ENCODE data around the gene TMEM255B. TPM values are rescaled to one million over a fixed set of nuclear protein-coding genes. Genes with fewer than 3 reads are reported as not detected.
"Not testable (repeated sequence)": the region's sequence is repeated elsewhere in the genome, so short reads cannot be mapped to it uniquely, and the experiment has no call there.

The TMEM255B gene
- total RNA-seq, 8 experiments from 2014 or later: 0.05 to 2.7 (median 0.52) TPM

- ATAC-seq (replicated peaks in 6 of 8): no peak
- no peak overlapping the region for H3K4me3 ChIP-seq
- in situ Hi-C loops (cut with MboI; ENCODE audit: low pct_unique_long_range_greater_than_20kb in 2 of 9, low sequenced_read_pairs in 9 of 9, unreplicated experiment in 9 of 9): no loop called here
- peaks cover 12% of the 10 kb centered on the region in 2 donors for H3K4me1 ChIP-seq (replicated peaks in 1 of 2)
- WGBS, 10 experiments: 0 to 100% (median 80%) methylated on average over 1 to 4 of the region's 22 CpGs; no CpG with 5 or more reads in 4 of the 10 experiments
- H3K27ac ChIP-seq: no peak overlapping the region
Observed at GRCh38 chr13:113739527-113740285, 19.3 kb upstream of the TMEM255B start.

GRCh38 chr13:113740286-113740556 is 18.8 kb upstream of the TMEM255B start:
- H3K4me1 ChIP-seq (replicated peaks in 1 of 2): peaks cover 12% of the 10 kb centered on the region in 2 donors
- no peak for ATAC-seq (replicated peaks in 6 of 8)
- 49 to 100% (median 74%) methylated on average over 2 to 8 of the region's 9 CpGs; no CpG with 5 or more reads in 2 of the 10 experiments for WGBS, 10 experiments
- H3K27ac ChIP-seq: no peak overlapping the region
- no peak overlapping the region for H3K4me3 ChIP-seq
- in situ Hi-C loops (cut with MboI; ENCODE audit: low pct_unique_long_range_greater_than_20kb in 2 of 9, low sequenced_read_pairs in 9 of 9, unreplicated experiment in 9 of 9): no loop called here

GRCh38 chr13:113740661-113741060 is 18.4 kb upstream of the TMEM255B start:
- 27 to 90% (median 82%) methylated on average over 2 to 9 of the region's 16 CpGs; no CpG with 5 or more reads in 6 of the 10 experiments for WGBS, 10 experiments
- Histone ChIP-seq H3K27ac (no peak overlapping the region), H3K4me3 (no peak overlapping the region), H3K4me1 (replicated peaks in 1 of 2) (peaks cover 12% of the 10 kb centered on the region in 2 donors)
- ATAC-seq (replicated peaks in 6 of 8): no peak
- in situ Hi-C loops (cut with MboI; ENCODE audit: low pct_unique_long_range_greater_than_20kb in 2 of 9, low sequenced_read_pairs in 9 of 9, unreplicated experiment in 9 of 9): no loop called here

GRCh38 chr13:113741191-113741668 is 17.8 kb upstream of the TMEM255B start:
- Histone ChIP-seq H3K4me3 (no peak overlapping the region), H3K4me1 (replicated peaks in 1 of 2) (peaks cover 12 to 15% of the 10 kb centered on the region in 2 donors), H3K27ac (no peak overlapping the region)
- ATAC-seq (replicated peaks in 6 of 8): no peak
- in situ Hi-C loops (cut with MboI; ENCODE audit: low pct_unique_long_range_greater_than_20kb in 2 of 9, low sequenced_read_pairs in 9 of 9, unreplicated experiment in 9 of 9): no loop called here
- WGBS, 10 experiments: 26 to 100% (median 63%) methylated on average over 1 to 11 of the region's 15 CpGs; no CpG with 5 or more reads in 1 of the 10 experiments

GRCh38 chr13:113742000-113742441 is 17.0 kb upstream of the TMEM255B start:
- peak; percentile 95 to 99 (median 98) for ATAC-seq (replicated peaks in 6 of 8)
- in situ Hi-C loops (cut with MboI; ENCODE audit: low pct_unique_long_range_greater_than_20kb in 2 of 9, low sequenced_read_pairs in 9 of 9, unreplicated experiment in 9 of 9): no loop called here
- peaks cover 12 to 23% of the 10 kb centered on the region in 2 donors for H3K4me1 ChIP-seq (replicated peaks in 1 of 2)
- 24 to 70% (median 61%) methylated on average over 1 to 9 of the region's 15 CpGs; no CpG with 5 or more reads in 3 of the 10 experiments for WGBS, 10 experiments
- no peak overlapping the region for H3K4me3 ChIP-seq
- H3K27ac ChIP-seq: peak overlapping the region in 1 of 2 donors; percentile 20

GRCh38 chr13:113742445-113743120 is 16.4 kb upstream of the TMEM255B start:
- in situ Hi-C loops (cut with MboI; ENCODE audit: low pct_unique_long_range_greater_than_20kb in 2 of 9, low sequenced_read_pairs in 9 of 9, unreplicated experiment in 9 of 9): no loop called here
- WGBS, 10 experiments: 40 to 95% (median 81%) methylated on average over 1 to 6 of the region's 21 CpGs; no CpG with 5 or more reads in 4 of the 10 experiments
- peak in 4 of 8 experiments; percentile 19 to 66 (median 54) for ATAC-seq (replicated peaks in 6 of 8)

GRCh38 chr13:113743366-113744195 is 15.4 kb upstream of the TMEM255B start:
- no peak for ATAC-seq (replicated peaks in 6 of 8)
- WGBS, 10 experiments: 53 to 100% (median 90%) methylated on average over 1 to 8 of the region's 24 CpGs; no CpG with 5 or more reads in 4 of the 10 experiments
- Histone ChIP-seq H3K27ac (no peak overlapping the region), H3K4me3 (no peak overlapping the region), H3K4me1 (replicated peaks in 1 of 2) (peaks cover 20 to 23% of the 10 kb centered on the region in 2 donors)
- in situ Hi-C loops (cut with MboI; ENCODE audit: low pct_unique_long_range_greater_than_20kb in 2 of 9, low sequenced_read_pairs in 9 of 9, unreplicated experiment in 9 of 9): no loop called here

More at GRCh38 chr13:113742445-113743120, 16.4 kb upstream of the TMEM255B start:
- Histone ChIP-seq H3K27ac (peak overlapping the region in 1 of 2 donors; percentile 20), H3K4me1 (replicated peaks in 1 of 2) (peaks cover 12 to 23% of the 10 kb centered on the region in 2 donors), H3K4me3 (no peak overlapping the region)

GRCh38 chr13:113744197-113745000 is 14.6 kb upstream of the TMEM255B start:
- WGBS, 10 experiments: 33 to 92% (median 77%) methylated on average over 2 to 6 of the region's 21 CpGs; no CpG with 5 or more reads in 6 of the 10 experiments
- ATAC-seq (replicated peaks in 6 of 8): no peak
- in situ Hi-C loops (cut with MboI; ENCODE audit: low pct_unique_long_range_greater_than_20kb in 2 of 9, low sequenced_read_pairs in 9 of 9, unreplicated experiment in 9 of 9): no loop called here

GRCh38 chr13:113745059-113745458 is 14.0 kb upstream of the TMEM255B start:
- in situ Hi-C loops (cut with MboI; ENCODE audit: low pct_unique_long_range_greater_than_20kb in 2 of 9, low sequenced_read_pairs in 9 of 9, unreplicated experiment in 9 of 9): no loop called here
- Histone ChIP-seq H3K4me3 (no peak overlapping the region), H3K27ac (no peak overlapping the region), H3K4me1 (replicated peaks in 1 of 2) (peaks cover 20 to 23% of the 10 kb centered on the region in 2 donors)
- 83 to 100% (median 100%) methylated on average over 1 to 5 of the region's 9 CpGs; no CpG with 5 or more reads in 5 of the 10 experiments for WGBS, 10 experiments
- ATAC-seq (replicated peaks in 6 of 8): no peak

More at GRCh38 chr13:113744197-113745000, 14.6 kb upstream of the TMEM255B start:
- no peak overlapping the region for H3K4me3 ChIP-seq
- peaks cover 20 to 23% of the 10 kb centered on the region in 2 donors for H3K4me1 ChIP-seq (replicated peaks in 1 of 2)
- H3K27ac ChIP-seq: no peak overlapping the region

GRCh38 chr13:113745500-113746142 is 13.4 kb upstream of the TMEM255B start:
- H3K27ac ChIP-seq; in situ Hi-C loops (cut with MboI; ENCODE audit: low pct_unique_long_range_greater_than_20kb in 2 of 9, low sequenced_read_pairs in 9 of 9, unreplicated experiment in 9 of 9); H3K4me3 ChIP-seq; ATAC-seq (replicated peaks in 6 of 8): not testable (repeated sequence)
- WGBS, 10 experiments: 60 to 80% (median 80%) methylated on average over 1 to 5 of the region's 24 CpGs; no CpG with 5 or more reads in 6 of the 10 experiments
- H3K4me1 ChIP-seq (replicated peaks in 1 of 2): peaks cover 20 to 23% of the 10 kb centered on the region in 2 donors

- in situ Hi-C loops (cut with MboI; ENCODE audit: low pct_unique_long_range_greater_than_20kb in 2 of 9, low sequenced_read_pairs in 9 of 9, unreplicated experiment in 9 of 9): no loop called here
- no peak for ATAC-seq (replicated peaks in 6 of 8)
Observed at GRCh38 chr13:113746143-113746525, 12.9 kb upstream of the TMEM255B start.

More at GRCh38 chr13:113746143-113746525, 12.9 kb upstream of the TMEM255B start:
- Histone ChIP-seq H3K4me3 (no peak overlapping the region), H3K27ac (no peak overlapping the region), H3K4me1 (replicated peaks in 1 of 2) (peaks cover 20 to 23% of the 10 kb centered on the region in 2 donors)
- WGBS, 10 experiments: 64 to 100% (median 67%) methylated on average over 1 to 4 of the region's 5 CpGs; no CpG with 5 or more reads in 5 of the 10 experiments
